CD4-positive, alpha-beta T cell (primary cell): ENCODE measurements around the gene ZEB2. TPM values are rescaled to one million over a fixed set of nuclear protein-coding genes. Genes with fewer than 3 reads are reported as not detected.

ENCODE experiments used
- ATAC-seq: fragments of 200-7000 bp; cut with Tn5 transposase; one replicate; pipeline ENCODE4 v1.10.0; 2022; ENCODE audit warnings: mild to moderate bottlenecking; ENCODE audit not compliant: poor library complexity
- CTCF ChIA-PET: fragments of 350-600 bp; sonication (Branson Sonifier 250); formaldehyde crosslinking; loops from one replicate; lab custom pipeline; 2021; ENCODE audit warnings: antibody characterized with exemption, inconsistent platforms; lab: Charles Lee
- POLR2A ChIA-PET: fragments of 350-600 bp; sonication (Branson Sonifier 250); formaldehyde crosslinking; loops from one replicate; lab custom pipeline; 2021; ENCODE audit warnings: antibody characterized with exemption, inconsistent platforms; lab: Charles Lee
- DNase-seq, 14 experiments: peaks; one replicate each; pipeline ENCODE4 v3.0.0-alpha.2; 2013 to 2020; ENCODE audit warnings: mixed read lengths in 2 of 14
- H3K27ac ChIP-seq, 2 donors: one replicate each; pipeline versions ENCODE4 v1.5.1 to v1.7.0; 2013; ENCODE audit warnings: low read length in 2 of 2, low read depth in 1 of 2, mild to moderate bottlenecking in 1 of 2
- H3K27me3 ChIP-seq, 2 experiments: 1 replicate in 1 of 2; 2 replicates in 1 of 2; pipeline versions ENCODE4 v1.6.1 to v1.7.0; 2013; ENCODE audit warnings: low read length in 2 of 2, control low read depth in 1 of 2, mild to moderate bottlenecking in 1 of 2, moderate library complexity in 1 of 2; ENCODE audit not compliant: insufficient read depth in 2 of 2, control insufficient read depth in 1 of 2
- H3K36me3 ChIP-seq: one replicate; pipeline ENCODE4 v1.6.1; 2013; ENCODE audit warnings: low read length, control low read depth; ENCODE audit not compliant: insufficient read depth
- H3K4me1 ChIP-seq: one replicate; pipeline ENCODE4 v1.6.1; 2013; ENCODE audit warnings: low read length, control low read depth; ENCODE audit not compliant: insufficient read depth
- H3K4me3 ChIP-seq: one replicate; pipeline ENCODE4 v1.5.1; 2013; ENCODE audit warnings: mild to moderate bottlenecking, low read length, moderate library complexity
- H3K9me3 ChIP-seq, 2 experiments: 1 replicate in 1 of 2; 2 replicates in 1 of 2; pipeline versions ENCODE4 v1.6.1 to v1.7.0; 2013; ENCODE audit warnings: low read length in 2 of 2, mild to moderate bottlenecking in 2 of 2, control low read depth in 1 of 2, moderate library complexity in 1 of 2; ENCODE audit not compliant: control insufficient read depth in 1 of 2, insufficient read depth in 1 of 2
- H3K27ac Mint-ChIP-seq: one replicate; pipeline ENCODE4 v1.8.0; 2020; ENCODE audit warnings: mixed read lengths
- H3K27me3 Mint-ChIP-seq: one replicate; pipeline ENCODE4 v1.8.0; 2021; ENCODE audit warnings: mixed read lengths
- H3K36me3 Mint-ChIP-seq: one replicate; pipeline ENCODE4 v1.8.0; 2021; ENCODE audit warnings: low read depth, mixed read lengths
- H3K4me1 Mint-ChIP-seq: one replicate; pipeline ENCODE4 v1.8.0; 2021; ENCODE audit warnings: low read depth, mixed read lengths
- H3K4me3 Mint-ChIP-seq: one replicate; pipeline ENCODE4 v1.8.0; 2020; ENCODE audit warnings: mild to moderate bottlenecking, mixed read lengths
- H3K9me3 Mint-ChIP-seq: one replicate; pipeline ENCODE4 v1.8.0; 2020; ENCODE audit warnings: mixed read lengths
- intact Hi-C, 2 experiments: fragments of 100-400 bp; cut with DNase I in 1 of 2; cut with micrococcal nuclease in 1 of 2; formaldehyde crosslinking; loops; one replicate each; pipeline versions ENCODE4 v1.15.1 to v1.9.0; 2023 to 2025; cut with DNase I, micrococcal nuclease
- total RNA-seq, 174 experiments: library from RNA in 2 of 174; stranded (reverse) in 2 of 174; gene quantifications; one replicate each; pipeline ENCODE4 v1.2.3 and lab custom pipeline; 2021 to 2026
- TF ChIP-seq, protein P1 (sequence below): fragments of 200-600 bp; IDR thresholded peaks from one replicate; pipeline ENCODE4 v1.8.0; 2022; ENCODE audit warnings: antibody characterized with exemption, mild to moderate bottlenecking

ZEB2 gene
- total RNA-seq, 2 experiments from 2014 or later, result 12.3 to 13.4 TPM

DNA sequence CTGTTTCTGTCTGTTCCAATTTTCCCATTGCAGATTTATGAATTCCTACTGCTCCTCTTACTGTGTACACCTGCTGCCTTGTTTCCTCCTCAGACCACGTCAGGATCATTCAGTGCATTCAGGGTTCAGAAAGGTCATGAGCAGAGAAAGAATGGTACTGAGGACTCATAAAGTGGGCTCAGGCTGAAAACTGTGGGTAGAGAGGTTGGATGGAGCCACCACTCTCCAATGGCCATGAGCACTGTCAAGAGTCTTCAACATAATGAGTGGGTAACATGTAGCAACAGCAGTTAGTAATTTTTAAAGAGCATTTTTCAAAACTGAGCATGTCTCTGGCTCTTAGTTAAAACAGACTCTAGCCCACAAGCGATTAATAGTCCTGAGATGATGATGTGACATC lies 138.2 kb downstream of the ZEB2 start:
- no peak overlapping the region for H3K4me3 Mint-ChIP-seq
- intact Hi-C loops, result no loop called here
- Histone ChIP-seq H3K4me3 (no peak overlapping the region), H3K27me3 (no peaks in the 10 kb centered on the region), H3K27ac (no peak overlapping the region), H3K36me3 (no peaks in the 10 kb centered on the region), H3K9me3 (no peaks in the 10 kb centered on the region), H3K4me1 (no peaks in the 10 kb centered on the region)
- peaks cover 9% of the 10 kb centered on the region for H3K27me3 Mint-ChIP-seq
- no peak overlapping the region for H3K27ac Mint-ChIP-seq
- TF ChIP-seq, protein P1, sequence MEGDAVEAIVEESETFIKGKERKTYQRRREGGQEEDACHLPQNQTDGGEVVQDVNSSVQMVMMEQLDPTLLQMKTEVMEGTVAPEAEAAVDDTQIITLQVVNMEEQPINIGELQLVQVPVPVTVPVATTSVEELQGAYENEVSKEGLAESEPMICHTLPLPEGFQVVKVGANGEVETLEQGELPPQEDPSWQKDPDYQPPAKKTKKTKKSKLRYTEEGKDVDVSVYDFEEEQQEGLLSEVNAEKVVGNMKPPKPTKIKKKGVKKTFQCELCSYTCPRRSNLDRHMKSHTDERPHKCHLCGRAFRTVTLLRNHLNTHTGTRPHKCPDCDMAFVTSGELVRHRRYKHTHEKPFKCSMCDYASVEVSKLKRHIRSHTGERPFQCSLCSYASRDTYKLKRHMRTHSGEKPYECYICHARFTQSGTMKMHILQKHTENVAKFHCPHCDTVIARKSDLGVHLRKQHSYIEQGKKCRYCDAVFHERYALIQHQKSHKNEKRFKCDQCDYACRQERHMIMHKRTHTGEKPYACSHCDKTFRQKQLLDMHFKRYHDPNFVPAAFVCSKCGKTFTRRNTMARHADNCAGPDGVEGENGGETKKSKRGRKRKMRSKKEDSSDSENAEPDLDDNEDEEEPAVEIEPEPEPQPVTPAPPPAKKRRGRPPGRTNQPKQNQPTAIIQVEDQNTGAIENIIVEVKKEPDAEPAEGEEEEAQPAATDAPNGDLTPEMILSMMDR, result no peak
- ATAC-seq (no peak), DNase-seq (no peak)
- ChIA-PET CTCF (no interaction called here), POLR2A (interaction anchor here (0.7 kb wide), 1 partner anchor 24 kb away, joined by 3 read pairs; no protein-coding TSS in a partner anchor)
- no peaks in the 10 kb centered on the region for H3K36me3 Mint-ChIP-seq
- H3K4me1 Mint-ChIP-seq, result peaks cover 29% of the 10 kb centered on the region
- no peaks in the 10 kb centered on the region for H3K9me3 Mint-ChIP-seq

- H3K27me3 Mint-ChIP-seq, result peaks cover 14% of the 10 kb centered on the region
- no peaks in the 10 kb centered on the region for H3K36me3 Mint-ChIP-seq
- ATAC-seq (no peak), DNase-seq (no peak)
- H3K4me3 ChIP-seq, result no peak overlapping the region
- CTCF ChIA-PET, result no interaction called here
- H3K27me3 ChIP-seq, result no peaks in the 10 kb centered on the region
- H3K4me1 ChIP-seq, result no peaks in the 10 kb centered on the region
- POLR2A ChIA-PET, result no interaction called here
- TF ChIP-seq, protein P1, result no peak
- H3K27ac ChIP-seq, result no peak overlapping the region
- no peak overlapping the region for H3K27ac Mint-ChIP-seq
- H3K9me3 Mint-ChIP-seq, result no peaks in the 10 kb centered on the region
- no peaks in the 10 kb centered on the region for H3K36me3 ChIP-seq
- H3K9me3 ChIP-seq, result no peaks in the 10 kb centered on the region
- H3K4me3 Mint-ChIP-seq, result no peak overlapping the region
- intact Hi-C loops, result no loop called here
- H3K4me1 Mint-ChIP-seq, result peaks cover 29% of the 10 kb centered on the region
These were observed 140.0 kb downstream of the ZEB2 start for GRCh38 chr2:144379851-144380311.

DNA sequence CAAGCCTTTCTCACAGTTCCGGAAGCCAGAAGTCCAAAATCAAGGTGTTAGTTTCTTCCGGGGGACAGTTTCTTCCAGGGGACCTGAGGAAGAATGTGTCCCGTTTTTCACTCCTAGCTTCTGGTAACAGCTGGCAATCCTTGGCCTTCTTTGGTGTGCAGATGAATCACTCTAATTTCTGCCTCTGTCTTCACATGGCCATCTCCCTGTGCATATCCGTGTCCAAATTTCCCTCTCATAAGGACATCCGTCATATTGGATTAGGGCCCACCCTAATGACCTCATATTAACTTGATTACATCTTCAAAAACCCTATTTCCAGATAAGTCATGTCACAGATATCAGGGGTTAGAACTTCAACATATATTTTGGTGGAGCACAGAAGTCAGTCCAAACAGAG lies 141.4 kb downstream of the ZEB2 start:
- no peaks in the 10 kb centered on the region for H3K4me1 ChIP-seq

More for the DNA sequence above, 141.4 kb downstream of the ZEB2 start:
- TF ChIP-seq, protein P1, result no peak
- ChIA-PET CTCF (no interaction called here), POLR2A (no interaction called here)
- Histone ChIP-seq H3K4me3 (no peak overlapping the region), H3K9me3 (no peaks in the 10 kb centered on the region), H3K27ac (no peak overlapping the region), H3K36me3 (no peaks in the 10 kb centered on the region), H3K27me3 (no peaks in the 10 kb centered on the region)
- Mint-ChIP-seq H3K36me3 (no peaks in the 10 kb centered on the region), H3K27ac (no peak overlapping the region), H3K9me3 (no peaks in the 10 kb centered on the region), H3K4me3 (no peak overlapping the region), H3K27me3 (peaks cover 14% of the 10 kb centered on the region), H3K4me1 (peaks cover 33% of the 10 kb centered on the region)
- intact Hi-C loops, result no loop called here
- ATAC-seq, result no peak
- DNase-seq, result no peak
